Spleen (tissue), 7 donors: ENCODE data around the gene CACNA1A.

Source experiments
- POLR2A ChIP-seq, 3 donors: fragments of 450-650 bp; IDR thresholded peaks; one replicate each; pipeline ENCODE4 v1.5.1; 2017; ENCODE audit warnings: antibody characterized with exemption in 3 of 3, mild to moderate bottlenecking in 1 of 3
- TF ChIP-seq, protein P1 (sequence below), 11 experiments: fragments of 200-600 bp in 7 of 11; fragments of 450-650 bp in 4 of 11; sonication (generic) in 4 of 11; IDR thresholded peaks in 8 of 11; conservative IDR thresholded peaks in 3 of 11; 1 replicate in 7 of 11; 2 replicates in 4 of 11; pipeline versions ENCODE4 v1.4.0 to v1.8.0; 2016 to 2021; ENCODE audit warnings: antibody characterized with exemption in 11 of 11, inconsistent platforms in 4 of 11, mild to moderate bottlenecking in 1 of 11
- donor health status: DM: no; HTN: no; CAD: no; lungs with moderate emphysema.
- donor health status: DM: no; HTN: no; CAD: no.
- donor health status: DM: no; HTN: no; CAD: no.

DNA sequence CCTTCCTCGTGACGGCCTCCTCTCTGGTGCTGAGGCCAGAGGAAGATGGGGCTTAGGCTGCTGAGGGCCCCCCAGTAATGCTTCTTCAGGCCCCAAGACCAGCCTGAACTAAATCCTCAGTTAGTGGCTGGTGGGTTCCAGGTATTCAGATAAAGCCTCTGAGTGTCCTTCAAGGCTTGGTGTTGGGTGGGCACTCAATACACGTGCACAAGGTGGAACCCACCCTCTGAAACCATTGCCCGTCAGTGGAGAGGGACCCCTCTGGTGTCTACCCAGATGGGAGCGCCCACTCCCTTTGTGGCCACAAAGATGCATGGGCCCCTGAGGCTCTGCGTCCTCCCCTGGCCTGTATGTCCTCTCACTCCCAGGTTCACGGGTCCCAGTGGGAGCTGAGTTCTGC, 277.0 kb downstream of the CACNA1A start:
- TF ChIP-seq, protein P1, sequence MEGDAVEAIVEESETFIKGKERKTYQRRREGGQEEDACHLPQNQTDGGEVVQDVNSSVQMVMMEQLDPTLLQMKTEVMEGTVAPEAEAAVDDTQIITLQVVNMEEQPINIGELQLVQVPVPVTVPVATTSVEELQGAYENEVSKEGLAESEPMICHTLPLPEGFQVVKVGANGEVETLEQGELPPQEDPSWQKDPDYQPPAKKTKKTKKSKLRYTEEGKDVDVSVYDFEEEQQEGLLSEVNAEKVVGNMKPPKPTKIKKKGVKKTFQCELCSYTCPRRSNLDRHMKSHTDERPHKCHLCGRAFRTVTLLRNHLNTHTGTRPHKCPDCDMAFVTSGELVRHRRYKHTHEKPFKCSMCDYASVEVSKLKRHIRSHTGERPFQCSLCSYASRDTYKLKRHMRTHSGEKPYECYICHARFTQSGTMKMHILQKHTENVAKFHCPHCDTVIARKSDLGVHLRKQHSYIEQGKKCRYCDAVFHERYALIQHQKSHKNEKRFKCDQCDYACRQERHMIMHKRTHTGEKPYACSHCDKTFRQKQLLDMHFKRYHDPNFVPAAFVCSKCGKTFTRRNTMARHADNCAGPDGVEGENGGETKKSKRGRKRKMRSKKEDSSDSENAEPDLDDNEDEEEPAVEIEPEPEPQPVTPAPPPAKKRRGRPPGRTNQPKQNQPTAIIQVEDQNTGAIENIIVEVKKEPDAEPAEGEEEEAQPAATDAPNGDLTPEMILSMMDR (IDR thresholded peaks at IDR 0.05 in 8 of 11, conservative IDR thresholded peaks at IDR 0.05 in 3 of 11): no peak
- no peak for TF ChIP-seq POLR2A (IDR thresholded peaks at IDR 0.05)
